ENCODE data around the gene CELSR1. TPM values are rescaled to one million over a fixed set of nuclear protein-coding genes. Genes with fewer than 3 reads are reported as not detected.

Gene CELSR1
- total RNA-seq, 1 experiment from 2014 or later: 33.2 TPM

- H3K4me3 ChIP-seq (ENCODE audit: low read depth, low read length): no peak overlapping the region
- peaks cover 6% of the 10 kb centered on the region for H3K4me1 Mint-ChIP-seq (ENCODE audit: low read depth, unreplicated experiment)
- no peaks in the 10 kb centered on the region for H3K36me3 ChIP-seq (ENCODE audit: control insufficient read depth, insufficient read depth, low read length)
- no peak for DNase-seq
- H3K27me3 Mint-ChIP-seq (ENCODE audit: insufficient read depth, unreplicated experiment): no peaks in the 10 kb centered on the region
- BruUV-seq (replicated peaks): no TSS peak
- no peak for TF ChIP-seq CTCF (IDR thresholded peaks at IDR 0.05; ENCODE audit: insufficient read depth in 1 of 2, low read depth in 1 of 2, low read length in 1 of 2, severe bottlenecking in 1 of 2, unreplicated experiment in 1 of 2)
- H3K9me3 ChIP-seq: no peaks in the 10 kb centered on the region
- H3K36me3 Mint-ChIP-seq (ENCODE audit: insufficient read depth, unreplicated experiment): peaks cover 9% of the 10 kb centered on the region
- H3K4me1 ChIP-seq: no peaks in the 10 kb centered on the region; the same call in 1 of the 2 replicates
- POLR2A ChIA-PET: no interaction called here
- no peaks in the 10 kb centered on the region for H3K27me3 ChIP-seq (replicated peaks; ENCODE audit: control insufficient read depth, insufficient read depth, low read length)
- CTCF ChIA-PET: interaction anchor here (0.6 kb wide), 1 partner anchor 25 kb away, joined by 5 read pairs; no protein-coding TSS in a partner anchor
- H3K9me3 Mint-ChIP-seq (ENCODE audit: unreplicated experiment): no peaks in the 10 kb centered on the region
- H3K4me3 Mint-ChIP-seq (ENCODE audit: unreplicated experiment): no peak overlapping the region
- no peak overlapping the region for H3K27ac Mint-ChIP-seq (ENCODE audit: unreplicated experiment)
- intact Hi-C loops (cut with micrococcal nuclease; ENCODE audit: unreplicated experiment): no loop called here
Measured at GRCh38 chr22:46408568-46409506, 128.6 kb downstream of the CELSR1 start.

- TF ChIP-seq CTCF (IDR thresholded peaks at IDR 0.05; ENCODE audit: insufficient read depth in 1 of 2, low read depth in 1 of 2, low read length in 1 of 2, severe bottlenecking in 1 of 2, unreplicated experiment in 1 of 2): no peak
- Histone ChIP-seq H3K4me1 (no peaks in the 10 kb centered on the region), H3K36me3 (ENCODE audit: control insufficient read depth, insufficient read depth, low read length) (no peaks in the 10 kb centered on the region), H3K27me3 (replicated peaks; ENCODE audit: control insufficient read depth, insufficient read depth, low read length) (no peaks in the 10 kb centered on the region), H3K9me3 (no peaks in the 10 kb centered on the region), H3K4me3 (ENCODE audit: low read depth, low read length) (no peak overlapping the region)
- Mint-ChIP-seq H3K27me3 (ENCODE audit: insufficient read depth, unreplicated experiment) (no peaks in the 10 kb centered on the region), H3K36me3 (ENCODE audit: insufficient read depth, unreplicated experiment) (peaks cover 9% of the 10 kb centered on the region), H3K4me3 (ENCODE audit: unreplicated experiment) (no peak overlapping the region), H3K27ac (ENCODE audit: unreplicated experiment) (no peak overlapping the region), H3K9me3 (ENCODE audit: unreplicated experiment) (no peaks in the 10 kb centered on the region), H3K4me1 (ENCODE audit: low read depth, unreplicated experiment) (no peaks in the 10 kb centered on the region)
- CTCF ChIA-PET: no interaction called here
- BruUV-seq (replicated peaks): no TSS peak
- POLR2A ChIA-PET: no interaction called here
- no peak for DNase-seq
- intact Hi-C loops (cut with micrococcal nuclease; ENCODE audit: unreplicated experiment): no loop called here
Measured at GRCh38 chr22:46407748-46408147, 129.7 kb downstream of the CELSR1 start.

GRCh38 chr22:46406791-46407190 is 130.6 kb downstream of the CELSR1 start:
- Histone ChIP-seq H3K36me3 (ENCODE audit: control insufficient read depth, insufficient read depth, low read length) (no peaks in the 10 kb centered on the region), H3K4me3 (ENCODE audit: low read depth, low read length) (no peak overlapping the region), H3K9me3 (no peaks in the 10 kb centered on the region), H3K27me3 (replicated peaks; ENCODE audit: control insufficient read depth, insufficient read depth, low read length) (no peaks in the 10 kb centered on the region), H3K4me1 (no peaks in the 10 kb centered on the region)
- TF ChIP-seq CTCF (IDR thresholded peaks at IDR 0.05; ENCODE audit: insufficient read depth in 1 of 2, low read depth in 1 of 2, low read length in 1 of 2, severe bottlenecking in 1 of 2, unreplicated experiment in 1 of 2): no peak
- BruUV-seq (replicated peaks): no TSS peak
- H3K9me3 Mint-ChIP-seq (ENCODE audit: unreplicated experiment): no peaks in the 10 kb centered on the region
- CTCF ChIA-PET: no interaction called here
- DNase-seq: no peak
- POLR2A ChIA-PET: no interaction called here
- H3K36me3 Mint-ChIP-seq (ENCODE audit: insufficient read depth, unreplicated experiment): peaks cover 9% of the 10 kb centered on the region
- H3K27ac Mint-ChIP-seq (ENCODE audit: unreplicated experiment): no peak overlapping the region
- H3K4me3 Mint-ChIP-seq (ENCODE audit: unreplicated experiment): no peak overlapping the region
- H3K27me3 Mint-ChIP-seq (ENCODE audit: insufficient read depth, unreplicated experiment): no peaks in the 10 kb centered on the region
- intact Hi-C loops (cut with micrococcal nuclease; ENCODE audit: unreplicated experiment): no loop called here
- H3K4me1 Mint-ChIP-seq (ENCODE audit: low read depth, unreplicated experiment): no peaks in the 10 kb centered on the region
